Measurements from ENCODE around the gene SLC10A7.
A peak's percentile ranks its signal among the peaks of the same experiment; 100 is the strongest.

The SLC10A7 gene

DNA sequence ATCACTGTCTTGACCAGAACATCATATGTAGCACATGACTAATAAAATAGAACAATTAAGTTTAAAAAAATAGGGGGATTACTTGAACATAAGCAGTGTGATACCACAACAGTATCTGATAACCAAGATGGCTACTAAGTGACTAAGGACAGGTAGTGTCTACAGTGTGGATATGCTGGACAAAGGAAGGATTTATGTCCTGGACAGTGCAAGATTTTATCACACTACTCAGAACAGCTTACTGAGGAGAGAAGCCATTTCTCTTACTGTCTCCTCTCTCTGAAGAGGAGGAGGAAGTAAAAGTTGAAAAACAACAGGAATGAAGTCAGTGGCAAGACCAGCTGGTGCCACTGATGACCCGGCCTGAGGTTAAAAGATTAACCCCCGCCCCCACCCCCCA lies 4.0 kb upstream of the SLC10A7 start:
- H3K4me3 ChIP-seq (ENCODE audit: low read length), result no peak overlapping the region
- TF ChIP-seq, protein P1, sequence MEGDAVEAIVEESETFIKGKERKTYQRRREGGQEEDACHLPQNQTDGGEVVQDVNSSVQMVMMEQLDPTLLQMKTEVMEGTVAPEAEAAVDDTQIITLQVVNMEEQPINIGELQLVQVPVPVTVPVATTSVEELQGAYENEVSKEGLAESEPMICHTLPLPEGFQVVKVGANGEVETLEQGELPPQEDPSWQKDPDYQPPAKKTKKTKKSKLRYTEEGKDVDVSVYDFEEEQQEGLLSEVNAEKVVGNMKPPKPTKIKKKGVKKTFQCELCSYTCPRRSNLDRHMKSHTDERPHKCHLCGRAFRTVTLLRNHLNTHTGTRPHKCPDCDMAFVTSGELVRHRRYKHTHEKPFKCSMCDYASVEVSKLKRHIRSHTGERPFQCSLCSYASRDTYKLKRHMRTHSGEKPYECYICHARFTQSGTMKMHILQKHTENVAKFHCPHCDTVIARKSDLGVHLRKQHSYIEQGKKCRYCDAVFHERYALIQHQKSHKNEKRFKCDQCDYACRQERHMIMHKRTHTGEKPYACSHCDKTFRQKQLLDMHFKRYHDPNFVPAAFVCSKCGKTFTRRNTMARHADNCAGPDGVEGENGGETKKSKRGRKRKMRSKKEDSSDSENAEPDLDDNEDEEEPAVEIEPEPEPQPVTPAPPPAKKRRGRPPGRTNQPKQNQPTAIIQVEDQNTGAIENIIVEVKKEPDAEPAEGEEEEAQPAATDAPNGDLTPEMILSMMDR (conservative IDR thresholded peaks at IDR 0.05; ENCODE audit: low read length), result no peak
- DNase-seq (ENCODE audit: low read depth), result no peak

DNA sequence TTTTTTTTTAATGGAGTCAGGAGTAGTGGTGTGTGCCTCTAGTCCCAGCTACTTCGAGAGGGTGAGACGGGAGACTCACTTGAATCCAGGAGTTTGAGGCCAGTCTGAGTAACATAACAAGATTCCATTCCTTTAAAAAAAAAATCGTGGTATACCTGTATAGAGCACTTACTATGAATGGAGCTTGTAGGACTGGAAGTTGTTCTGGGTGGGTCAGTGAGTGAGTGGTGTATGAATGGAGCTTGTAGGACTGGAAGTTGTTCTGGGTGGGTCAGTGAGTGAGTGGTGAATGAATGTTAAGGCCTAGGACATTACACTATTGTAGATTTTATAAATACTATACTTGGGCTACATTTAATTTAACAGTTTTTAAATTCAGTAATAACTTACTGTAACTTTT lies 2.9 kb upstream of the SLC10A7 start:
- no peak overlapping the region for H3K4me3 ChIP-seq (ENCODE audit: low read length)
- TF ChIP-seq, protein P1 (conservative IDR thresholded peaks at IDR 0.05; ENCODE audit: low read length), result no peak
- DNase-seq (ENCODE audit: low read depth), result no peak

DNA sequence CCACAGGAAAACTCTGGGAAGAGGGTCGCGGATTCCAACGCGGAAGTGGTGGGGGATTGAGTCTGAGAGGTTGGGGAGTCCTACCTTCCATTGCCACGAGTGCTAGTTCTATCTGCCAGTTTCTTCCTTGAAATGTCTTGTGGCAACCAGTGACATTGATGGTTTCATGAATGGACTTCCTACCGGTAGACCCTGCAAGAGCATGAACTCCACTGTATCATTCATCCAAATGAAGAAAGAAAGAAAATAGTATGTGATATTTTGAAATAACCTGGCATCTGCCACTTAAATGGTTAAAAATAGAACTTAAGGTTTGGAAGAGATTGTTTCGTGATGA lies 1.1 kb upstream of the SLC10A7 start:
- TF ChIP-seq, protein P1 (conservative IDR thresholded peaks at IDR 0.05; ENCODE audit: low read length), result no peak
- DNase-seq (ENCODE audit: low read depth), result no peak

DNA sequence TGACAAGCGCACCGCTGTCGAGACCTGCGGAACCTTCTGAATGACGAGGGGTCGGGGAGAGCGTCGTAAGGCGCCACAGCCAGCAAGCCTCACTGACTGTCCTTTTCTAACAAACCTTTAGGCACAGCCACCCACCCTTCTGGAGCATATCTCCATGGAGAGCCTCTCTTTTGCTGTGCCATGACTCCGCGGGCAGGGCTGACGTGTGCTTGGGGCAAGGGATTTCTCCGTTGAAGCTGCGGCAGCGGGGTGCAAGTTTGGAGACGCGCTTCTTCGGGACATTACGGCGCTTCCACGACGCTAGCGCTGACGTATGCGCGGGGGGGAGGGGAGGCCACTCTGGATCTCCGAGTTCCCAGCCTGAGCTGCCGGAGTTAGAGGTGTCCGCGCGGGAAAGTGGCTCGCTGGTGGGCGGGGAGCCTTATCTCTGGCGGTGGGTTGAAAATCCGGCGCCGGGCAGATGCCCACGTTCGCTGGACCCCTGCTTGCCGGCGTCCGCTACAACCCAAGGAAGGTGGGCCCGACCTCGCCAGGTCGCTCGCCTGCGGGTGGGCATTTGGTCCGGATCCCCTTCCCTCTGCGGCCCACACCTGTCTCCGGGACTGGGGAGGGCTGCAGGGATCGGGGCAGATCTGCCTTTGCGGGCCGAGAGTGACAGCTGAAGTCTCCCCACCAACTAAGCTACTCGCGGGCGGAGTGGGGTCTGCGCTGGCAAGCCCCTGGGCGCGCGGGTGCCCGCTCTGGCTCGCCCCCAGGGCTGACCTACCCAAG lies 543 bp upstream of the SLC10A7 start:
- H3K4me3 ChIP-seq (ENCODE audit: low read length), result peak overlapping the region; percentile 95
- TF ChIP-seq, protein P1 (conservative IDR thresholded peaks at IDR 0.05; ENCODE audit: low read length), result no peak
- peak; percentile 78 for DNase-seq (ENCODE audit: low read depth)

More for the DNA sequence above, 1.1 kb upstream of the SLC10A7 start:
- peak overlapping the region; percentile 95 for H3K4me3 ChIP-seq (ENCODE audit: low read length)

DNA sequence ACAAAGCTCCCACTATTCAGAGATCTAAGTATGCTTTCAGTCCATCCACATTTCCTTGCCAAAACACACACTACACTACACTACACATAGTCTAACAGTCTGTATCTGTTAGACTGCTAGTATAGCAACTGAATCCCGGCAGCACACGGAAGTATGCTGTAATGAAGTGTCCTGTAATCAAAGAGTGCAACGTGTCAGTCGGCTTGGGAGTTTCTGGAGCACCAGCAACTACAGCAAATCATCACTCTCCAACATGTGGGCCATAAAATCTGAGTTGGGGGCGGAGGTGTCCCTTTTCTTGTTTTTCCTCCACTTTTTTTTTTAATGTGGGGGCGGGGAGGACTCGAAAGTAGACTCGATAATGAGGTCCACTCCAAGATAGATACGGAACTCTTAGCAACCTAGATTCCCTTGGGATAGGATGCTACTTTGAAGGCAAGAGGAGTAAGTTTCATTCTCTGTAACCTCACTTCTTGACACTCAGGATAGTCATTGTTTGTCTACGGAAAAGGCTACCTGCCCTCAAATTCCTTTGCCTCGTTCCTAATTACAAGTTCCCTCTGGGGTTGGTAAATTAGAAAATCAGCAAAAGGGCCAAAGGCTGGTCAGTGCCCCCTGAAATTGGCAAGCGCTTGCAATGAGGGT lies 722 bp downstream of the SLC10A7 start:
- H3K4me3 ChIP-seq (ENCODE audit: low read length), result peak overlapping the region; percentile 95
- DNase-seq (ENCODE audit: low read depth), result peak; percentile 62
- TF ChIP-seq, protein P1 (conservative IDR thresholded peaks at IDR 0.05; ENCODE audit: low read length), result no peak

DNA sequence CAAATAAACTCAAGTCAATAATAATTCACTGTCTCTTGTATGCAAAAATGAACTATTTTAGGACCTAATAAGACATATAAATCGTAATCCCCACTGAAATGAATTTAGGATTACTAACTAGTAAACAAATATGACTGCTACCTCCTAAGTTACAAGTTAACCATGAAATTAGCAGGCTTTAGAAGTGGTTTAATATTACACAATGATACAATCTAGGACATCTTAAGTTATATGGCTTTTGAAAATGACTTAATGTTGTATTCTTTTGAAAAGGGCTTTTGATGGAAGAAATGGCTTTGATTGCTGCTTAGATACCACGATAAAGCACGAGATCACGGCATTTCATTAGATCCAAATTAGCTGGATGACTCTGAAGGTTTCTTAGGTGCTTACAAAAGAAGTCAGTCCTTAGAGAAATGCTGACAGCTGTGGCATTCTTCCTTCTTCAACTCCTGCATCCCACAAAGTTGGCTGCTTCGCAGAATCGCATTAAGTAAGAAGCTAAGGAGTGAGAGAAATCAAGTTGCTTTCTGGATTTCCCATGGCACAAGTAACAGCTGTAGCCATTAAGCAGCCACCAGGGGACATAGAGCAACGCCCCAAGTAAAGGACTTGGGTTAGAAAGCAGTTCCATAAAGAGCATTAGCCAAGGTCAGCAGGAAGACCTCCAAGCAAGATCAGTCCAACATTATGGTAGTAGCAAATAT lies 6.9 kb downstream of the SLC10A7 start:
- TF ChIP-seq, protein P1 (conservative IDR thresholded peaks at IDR 0.05; ENCODE audit: low read length), result no peak
- no peak for DNase-seq (ENCODE audit: low read depth)
- H3K4me3 ChIP-seq (ENCODE audit: low read length), result no peak overlapping the region

Data from AG10803 (cell line).